Islet precursor cell (in vitro differentiated cells): Measurements from ENCODE around the gene REN.

Experiments
- DNase-seq: peaks from one replicate; pipeline ENCODE4 v3.0.0-alpha.2; 2018

The REN gene

GRCh38 chr1:204152310-204153044, 13.7 kb downstream of the REN start:
- DNase-seq = no peak

GRCh38 chr1:204151552-204152309, 14.4 kb downstream of the REN start, which contains the start of gene ETNK2:
Gene ETNK2, minus strand, starts transcription at chr1:204152044. Its CDS starts 192 bp downstream, at chr1:204151852.
- DNase-seq = peak; percentile 90

GRCh38 chr1:204150702-204151551, 15.2 kb downstream of the REN start:
- peak; percentile 69 for DNase-seq

GRCh38 chr1:204149635-204150565, 16.2 kb downstream of the REN start:
- DNase-seq = no peak

GRCh38 chr1:204149107-204149506, 17.0 kb downstream of the REN start:
- no peak for DNase-seq

GRCh38 chr1:204147406-204148383, 18.4 kb downstream of the REN start:
- no peak for DNase-seq

- DNase-seq = no peak
These were observed 19.2 kb downstream of the REN start for GRCh38 chr1:204146965-204147364.

- DNase-seq = no peak
These were observed 19.8 kb downstream of the REN start for GRCh38 chr1:204146309-204146708.

GRCh38 chr1:204145033-204145504, 21.1 kb downstream of the REN start:
- no peak for DNase-seq

- no peak for DNase-seq
These were observed 22.7 kb downstream of the REN start for GRCh38 chr1:204143276-204144041.

GRCh38 chr1:204142032-204142974, 23.8 kb downstream of the REN start:
- no peak for DNase-seq

- DNase-seq = no peak
These were observed 25.0 kb downstream of the REN start for GRCh38 chr1:204141131-204141530.

- no peak for DNase-seq
These were observed 26.2 kb downstream of the REN start for GRCh38 chr1:204139952-204140351.

- no peak for DNase-seq
These were observed 27.0 kb downstream of the REN start for GRCh38 chr1:204139088-204139487.

GRCh38 chr1:204136814-204137213, 29.3 kb downstream of the REN start:
- no peak for DNase-seq

- no peak for DNase-seq
These were observed 32.0 kb downstream of the REN start for GRCh38 chr1:204134103-204134502.

GRCh38 chr1:204132718-204133117, 33.4 kb downstream of the REN start:
- no peak for DNase-seq

GRCh38 chr1:204131978-204132377, 34.2 kb downstream of the REN start:
- no peak for DNase-seq
